ENCODE results near the gene PDE8B.

The PDE8B gene

DNA sequence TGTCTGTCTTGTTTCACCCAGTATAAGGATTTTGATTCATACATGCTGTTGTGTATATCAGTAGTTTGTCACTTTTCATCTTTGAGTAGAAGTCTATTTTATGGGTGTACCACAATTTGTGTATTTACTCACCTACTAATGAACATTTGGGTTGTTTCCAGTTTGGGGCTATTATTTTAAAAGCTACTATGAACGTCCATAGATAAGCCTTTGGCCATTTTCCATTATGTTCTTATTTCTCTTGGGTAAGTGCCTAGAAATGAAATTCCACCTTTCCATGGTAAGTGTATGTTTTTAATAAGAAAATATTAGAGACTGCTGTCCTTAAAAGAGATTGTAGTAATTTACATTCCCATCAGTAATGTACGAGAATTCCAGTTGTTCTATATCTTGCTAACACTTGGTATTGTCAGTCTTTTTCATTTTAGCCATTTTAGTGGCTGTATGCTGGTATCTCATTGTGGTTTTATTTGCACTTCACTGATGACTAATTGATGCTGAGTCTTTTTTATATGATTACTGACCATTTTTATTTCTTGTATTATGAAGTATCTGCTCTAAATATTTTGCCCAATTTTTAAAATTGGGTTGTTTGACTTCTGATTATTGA is 17.9 kb upstream of the PDE8B start:
- DNase-seq = no peak

DNA sequence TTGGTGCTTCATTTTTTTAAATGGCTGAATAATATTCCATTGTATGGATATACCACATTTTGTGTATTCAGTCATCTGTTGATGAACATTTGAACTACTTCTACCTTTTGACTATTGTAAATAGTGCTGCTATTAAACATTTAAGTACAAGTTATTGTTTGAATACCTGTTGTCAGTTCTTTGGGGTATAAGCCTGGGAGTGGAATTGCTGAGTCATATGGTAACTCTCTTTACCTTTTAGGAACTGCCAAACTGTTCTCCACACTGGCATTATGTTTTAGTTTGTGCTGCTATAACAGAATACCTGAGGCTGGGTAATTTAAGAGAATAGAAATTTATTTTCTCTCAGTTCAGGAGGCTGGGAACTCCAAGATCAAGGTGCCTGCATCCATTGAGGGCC is 15.7 kb upstream of the PDE8B start:
- DNase-seq = no peak

DNA sequence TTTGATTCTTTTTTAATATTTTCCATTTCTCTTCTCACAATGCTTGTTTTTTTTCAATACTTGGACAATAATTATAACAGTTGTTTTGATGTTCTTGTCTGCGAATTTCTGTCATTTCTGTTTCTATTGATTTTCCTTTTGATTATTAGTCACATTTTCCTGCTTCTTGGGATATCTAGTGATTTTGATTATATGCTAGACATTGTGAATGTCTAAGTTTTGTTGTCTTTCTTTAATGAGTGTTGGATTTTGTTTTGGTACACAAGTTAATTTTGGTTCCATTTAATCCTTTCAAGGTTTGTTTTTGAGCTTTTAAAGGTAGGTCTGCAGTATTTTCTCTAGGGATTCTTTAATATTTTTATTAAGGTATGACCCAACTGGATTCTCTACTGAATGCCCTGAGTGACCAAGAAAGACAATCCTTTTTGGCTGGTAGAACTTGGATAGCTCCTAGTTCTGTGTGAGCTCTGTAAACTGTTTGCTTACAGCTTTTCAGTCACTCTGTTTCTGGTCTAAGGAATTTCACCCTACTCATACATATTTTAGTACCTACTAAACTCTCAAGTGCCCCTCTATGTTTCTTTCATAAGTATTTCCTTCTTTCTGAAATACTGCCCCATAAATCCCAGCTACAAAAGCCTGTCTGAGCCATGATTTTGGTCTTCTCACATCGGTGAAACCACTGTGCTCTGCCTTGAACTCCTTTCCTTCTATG is 12.5 kb upstream of the PDE8B start:
- no peak for DNase-seq

- DNase-seq = no peak
These were observed 9.8 kb upstream of the PDE8B start for GRCh38 chr5:77200663-77201062.

- DNase-seq = no peak
These were observed 8.3 kb upstream of the PDE8B start for GRCh38 chr5:77202145-77202544.

- DNase-seq = no peak
These were observed 5.5 kb upstream of the PDE8B start for GRCh38 chr5:77204967-77205366.

DNA sequence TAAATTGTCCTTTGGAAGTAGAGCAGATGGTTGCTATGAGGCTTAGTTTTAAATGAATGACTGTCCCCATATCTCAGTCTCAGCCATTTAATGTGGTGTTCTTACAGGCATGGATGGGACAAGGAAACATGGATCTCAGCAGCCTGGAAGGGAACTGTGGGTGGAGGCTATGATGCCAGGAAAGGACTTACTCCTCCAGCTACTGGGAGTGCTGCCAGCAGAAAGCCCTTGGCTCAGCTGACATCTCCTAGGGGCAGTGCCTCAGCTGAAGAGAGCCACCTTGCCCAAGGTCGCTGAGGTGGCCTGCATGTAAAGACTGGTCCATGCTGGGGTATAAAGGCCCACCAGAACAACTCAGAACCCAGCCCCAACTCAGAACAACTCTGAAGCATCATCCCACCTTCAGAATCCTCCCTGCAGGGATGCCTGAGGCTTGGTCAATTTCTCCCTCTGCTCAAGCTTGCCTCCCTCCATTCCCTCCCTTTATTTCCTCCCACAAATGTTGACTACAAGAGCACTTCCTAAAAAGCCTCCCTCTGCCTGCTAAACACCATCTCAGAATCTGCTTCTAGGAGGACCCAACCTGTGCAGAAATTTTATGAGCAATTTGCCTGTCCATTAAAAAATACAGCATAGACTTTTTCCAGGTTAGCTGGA is 1.8 kb upstream of the PDE8B start:
- no peak for DNase-seq

- DNase-seq = no peak
These were observed 887 bp upstream of the PDE8B start for GRCh38 chr5:77209495-77210090.

- peak; percentile 24 for DNase-seq
These were observed 647 bp downstream of the PDE8B start for GRCh38 chr5:77210964-77211690.

DNA sequence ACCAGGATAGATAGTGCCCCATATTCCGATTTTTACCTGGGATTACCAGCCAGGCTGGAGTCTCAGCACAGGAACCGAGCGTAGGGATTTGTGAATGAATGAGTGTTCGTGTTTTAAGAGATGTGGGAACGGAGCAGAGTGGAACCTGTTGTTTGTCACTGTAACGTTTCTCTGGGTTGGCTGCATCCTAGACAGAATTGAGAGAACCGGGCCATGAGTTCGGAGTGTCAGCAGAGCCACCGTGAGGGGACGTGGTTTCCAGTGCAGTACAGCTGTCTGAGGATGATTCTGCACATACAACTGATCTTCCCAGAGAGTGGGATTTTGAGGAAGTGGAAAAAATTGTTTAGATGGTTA is 1.2 kb downstream of the PDE8B start:
- DNase-seq = no peak

- no peak for DNase-seq
These were observed 3.1 kb downstream of the PDE8B start for GRCh38 chr5:77213601-77214000.

GRCh38 chr5:77214151-77214550 is 3.7 kb downstream of the PDE8B start:
- no peak for DNase-seq

DNA sequence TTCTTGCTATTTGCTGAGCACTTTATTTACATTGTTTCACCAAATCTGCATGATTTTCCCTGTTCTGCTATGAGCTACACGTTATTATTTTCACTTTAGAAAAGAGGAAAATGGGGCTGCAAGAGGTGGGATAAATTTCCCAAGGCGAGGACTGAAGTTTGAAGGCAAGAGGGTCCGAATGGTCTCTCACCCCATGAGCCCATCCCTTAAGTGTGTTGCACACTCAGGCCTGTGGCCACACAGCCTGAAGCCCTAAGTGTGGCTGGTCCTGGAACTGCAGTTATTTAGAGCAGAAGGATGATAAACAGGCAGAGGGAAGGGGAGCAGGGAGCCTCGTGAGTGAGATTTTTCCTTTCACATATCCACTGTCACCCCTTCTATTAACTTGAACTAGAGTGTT is 7.8 kb downstream of the PDE8B start:
- no peak for DNase-seq

GRCh38 chr5:77221115-77221514 is 10.6 kb downstream of the PDE8B start:
- DNase-seq = no peak

DNA sequence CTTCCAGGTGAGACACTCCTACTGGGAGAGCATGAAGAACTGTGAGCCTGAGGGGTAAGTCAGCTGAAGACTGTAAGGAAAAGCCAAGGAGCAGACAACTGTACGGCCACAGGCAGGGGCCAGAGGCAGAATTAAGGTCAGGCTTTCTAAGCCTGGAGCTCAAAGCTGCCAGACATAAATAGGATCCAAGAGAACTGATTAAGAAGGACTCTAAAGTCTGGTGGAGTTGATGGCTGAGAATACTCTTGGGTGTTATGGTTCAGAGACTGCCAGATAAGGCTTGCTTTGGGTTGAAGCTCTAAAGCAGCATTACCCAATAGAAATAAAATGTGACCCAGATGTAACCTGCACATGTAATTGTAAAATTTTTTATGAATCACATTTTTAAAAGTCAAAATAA is 12.2 kb downstream of the PDE8B start:
- DNase-seq = no peak

- DNase-seq = no peak
These were observed 13.2 kb downstream of the PDE8B start for GRCh38 chr5:77223653-77224052.

- no peak for DNase-seq
These were observed 14.3 kb downstream of the PDE8B start for GRCh38 chr5:77224672-77225355.

DNA sequence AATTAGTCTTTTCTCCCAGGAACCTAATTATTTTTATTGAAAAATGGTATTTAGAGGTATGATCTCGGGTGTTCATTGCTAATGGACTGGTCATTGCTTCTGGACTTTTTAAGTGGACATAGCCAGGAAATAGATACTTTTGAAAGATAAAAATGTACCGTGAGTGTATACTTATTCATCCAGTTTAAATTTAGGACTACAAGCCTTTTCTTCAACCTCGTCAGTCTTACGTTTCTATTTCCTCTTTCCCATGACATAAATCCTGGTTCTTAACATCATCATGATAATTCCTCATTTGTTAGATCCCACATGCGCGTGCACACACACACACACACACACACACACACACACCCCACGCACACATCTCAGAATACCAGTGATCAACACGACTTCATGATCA is 15.1 kb downstream of the PDE8B start:
- DNase-seq = no peak

DNA sequence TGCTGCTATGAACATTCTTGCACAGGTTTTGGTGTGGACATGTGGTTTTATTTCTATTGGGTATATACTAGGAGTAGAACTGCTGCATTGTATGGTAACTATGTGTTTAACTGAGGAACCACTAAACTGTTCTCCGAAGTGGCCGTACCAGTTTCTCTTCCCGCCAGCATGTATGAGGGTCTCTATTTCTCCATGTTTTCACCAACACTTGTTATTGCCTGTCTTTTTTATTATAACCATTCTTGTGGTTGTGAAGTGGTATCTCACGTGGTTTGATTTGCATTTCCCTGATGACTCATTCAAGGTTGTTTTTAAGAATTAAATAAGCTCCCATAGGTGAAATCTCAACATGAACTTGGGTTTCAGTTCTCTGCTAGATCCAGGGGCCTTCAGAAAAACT is 19.4 kb downstream of the PDE8B start:
- DNase-seq = no peak

DNA sequence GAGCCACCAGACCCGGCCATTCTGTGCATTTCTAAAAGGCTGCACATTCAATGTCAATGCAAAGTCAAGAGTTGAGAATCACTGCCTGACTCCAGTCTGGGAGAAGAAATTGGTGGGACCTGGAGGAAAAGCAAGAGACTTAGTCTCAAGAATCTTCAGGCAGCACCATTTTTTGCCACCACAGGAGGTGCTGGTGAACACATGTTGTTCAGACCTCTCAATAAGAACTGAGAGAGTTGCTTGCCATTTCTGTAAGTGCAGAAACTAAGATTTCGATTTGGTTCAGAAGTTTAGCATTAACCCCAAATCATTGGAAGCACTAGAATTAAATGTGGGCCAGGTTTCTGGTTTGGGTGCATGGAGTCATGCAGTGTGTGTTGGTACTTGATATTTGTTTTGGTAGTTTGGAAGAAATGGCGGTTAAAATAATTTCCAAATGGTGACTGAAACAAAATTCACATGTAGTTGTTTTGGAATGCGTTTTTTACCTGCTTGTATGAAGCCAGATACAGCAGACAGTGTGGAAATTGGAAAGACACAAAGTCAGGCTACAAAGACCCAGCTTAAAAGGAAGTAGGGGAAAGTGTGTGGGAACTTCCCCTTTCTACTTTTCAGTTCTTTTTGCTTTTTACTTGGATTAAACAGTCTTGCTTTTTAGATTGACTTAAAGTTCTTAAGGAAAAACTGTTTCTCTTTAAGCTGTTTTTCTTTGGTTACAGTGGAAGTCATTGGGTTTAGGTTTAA is 20.4 kb downstream of the PDE8B start:
- DNase-seq = no peak

DNA sequence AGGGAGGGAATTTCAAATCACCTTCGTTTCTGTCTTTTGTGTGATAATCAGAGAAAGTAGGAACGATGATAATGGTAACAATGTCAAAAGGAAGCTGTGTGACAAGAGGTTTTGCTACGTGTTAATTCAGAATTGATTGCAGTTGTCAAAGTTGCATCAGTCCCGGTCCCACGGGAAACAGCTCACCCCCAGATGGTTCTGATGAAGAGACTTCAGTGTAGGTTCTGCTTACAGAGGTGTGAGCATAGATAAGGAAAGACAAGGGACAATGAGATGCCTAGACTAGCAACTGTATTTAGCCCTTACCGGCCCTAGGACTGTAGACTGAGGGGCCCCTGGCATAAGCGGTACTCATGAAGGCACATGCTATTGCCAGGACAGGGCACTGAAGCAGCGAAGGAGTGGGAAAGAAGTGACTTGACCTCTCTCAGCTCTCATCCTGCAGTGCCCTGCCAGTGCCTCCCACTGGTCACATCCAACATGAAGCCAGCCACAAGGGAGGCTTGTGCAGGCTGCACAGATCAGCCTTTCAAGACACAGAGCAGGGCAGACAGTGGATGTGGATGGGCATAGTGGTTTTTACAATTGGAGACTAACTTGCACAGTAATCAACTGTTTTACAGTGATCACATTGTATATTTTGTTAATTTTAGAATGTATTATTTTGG is 21.1 kb downstream of the PDE8B start:
- DNase-seq = no peak
